NCI-H146 treated with DMSO at 0.1 percent for 48 hours (cell line): ENCODE data around the gene EXTL1.

Source experiments
- DNase-seq: peaks from one replicate; lab custom pipeline; 2025; ENCODE audit not compliant: unreplicated experiment; lab: John Stamatoyannopoulos, UW

EXTL1 gene

DNA sequence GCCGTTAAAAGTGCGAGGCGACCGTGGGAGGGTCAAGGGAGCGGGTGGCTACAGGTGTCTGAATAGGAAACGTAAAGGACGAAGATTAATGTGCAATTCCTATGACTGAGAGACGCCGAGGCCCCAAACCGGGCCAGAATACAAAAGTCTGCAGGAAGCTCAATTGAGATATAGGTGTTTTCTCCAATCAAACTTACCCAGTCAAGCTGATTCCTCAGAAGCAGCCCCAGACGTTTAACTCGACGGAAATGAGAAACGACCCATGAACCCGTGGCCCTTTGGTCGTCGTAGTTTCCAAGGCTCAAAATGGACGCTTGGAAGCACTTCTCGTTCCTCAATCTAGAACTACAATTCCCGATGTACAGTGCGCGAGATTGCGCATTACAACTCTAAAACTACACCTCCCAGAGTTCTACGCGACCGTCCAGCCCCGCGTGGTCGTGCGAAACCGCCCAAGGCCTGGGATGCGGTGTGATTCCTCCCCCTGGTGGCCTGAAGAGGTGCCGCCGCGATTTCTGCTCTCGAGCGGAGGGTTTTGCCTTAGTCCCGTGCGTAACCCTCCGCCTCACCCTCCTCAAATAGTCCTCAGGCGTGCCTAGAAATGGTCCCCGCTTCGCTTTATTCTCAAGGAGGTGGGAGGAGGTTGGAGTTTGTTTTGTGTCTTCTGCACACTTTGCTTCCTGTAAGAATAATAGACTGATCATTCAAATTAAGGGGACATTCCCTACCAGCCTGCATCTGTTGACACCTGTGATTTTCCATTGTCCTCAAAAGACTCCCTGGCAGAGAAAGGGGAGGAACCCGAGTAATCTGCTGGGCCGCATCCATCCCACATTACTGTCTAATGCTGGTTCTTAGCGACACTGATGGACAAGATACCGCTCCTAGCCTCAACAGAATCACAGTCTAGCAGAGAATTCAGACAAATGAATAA is 23.5 kb upstream of the EXTL1 start, which contains the start of gene PAFAH2:
PAFAH2 (minus strand) TSS at position 236 of the 934 bp plus-strand sequence. CDS start 7,247 bp downstream, outside the sequence.
- peak; percentile 90 for DNase-seq

DNA sequence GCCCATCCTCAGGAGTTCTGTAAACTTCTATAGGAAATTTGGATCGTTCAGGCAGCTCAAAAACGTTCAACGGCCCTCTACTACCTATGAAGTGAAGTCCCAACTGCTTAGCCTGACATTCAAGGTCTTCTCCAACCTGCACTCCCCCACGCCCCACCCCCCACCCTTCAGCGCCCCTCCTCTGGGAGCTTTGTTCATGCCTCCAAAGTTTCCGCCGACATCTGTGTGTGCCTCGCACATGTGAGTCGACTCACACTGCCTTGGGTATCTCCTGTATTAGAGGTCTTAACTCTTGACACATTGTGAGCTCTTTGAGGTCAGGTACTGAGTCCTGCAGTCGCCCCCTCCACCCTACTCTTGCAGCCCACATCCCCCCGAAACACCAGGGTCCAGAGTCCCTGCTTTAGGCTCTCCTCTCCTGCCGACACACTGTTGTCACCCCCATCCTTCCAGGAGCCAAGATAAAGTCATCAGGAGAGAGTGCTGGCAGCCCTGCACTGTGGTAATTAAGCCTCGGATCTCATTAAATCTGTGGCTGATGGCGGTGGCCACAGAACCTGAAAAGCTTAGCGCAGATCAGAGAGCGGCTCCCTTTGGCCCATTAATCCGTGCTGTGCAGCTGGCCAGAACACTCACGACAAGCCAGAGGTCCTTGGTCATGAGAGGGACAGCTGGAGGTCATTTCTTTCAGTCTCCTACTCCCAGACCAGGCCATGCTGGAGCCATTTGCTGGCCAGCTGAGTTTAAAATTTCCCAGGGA is 22.4 kb upstream of the EXTL1 start:
- DNase-seq = no peak

DNA sequence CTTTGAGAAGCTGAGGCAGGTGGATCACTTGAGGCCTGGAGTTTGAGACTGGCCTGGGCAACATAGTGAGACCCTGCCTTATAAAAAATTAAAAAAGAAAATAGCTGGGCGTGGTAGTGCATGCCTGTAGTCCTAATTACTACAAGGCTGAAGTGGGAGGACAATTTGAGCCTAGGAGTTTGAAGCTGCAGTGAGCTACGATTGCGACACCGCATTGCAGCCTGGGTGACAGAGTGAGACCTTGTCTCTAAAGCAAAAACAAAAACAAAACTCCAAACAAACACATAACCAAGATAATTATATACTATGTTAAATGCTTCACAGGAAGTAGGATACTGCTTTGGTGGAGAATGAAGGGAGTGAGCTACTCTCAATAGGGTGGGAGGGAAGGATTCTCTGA is 18.3 kb upstream of the EXTL1 start:
- DNase-seq = no peak

DNA sequence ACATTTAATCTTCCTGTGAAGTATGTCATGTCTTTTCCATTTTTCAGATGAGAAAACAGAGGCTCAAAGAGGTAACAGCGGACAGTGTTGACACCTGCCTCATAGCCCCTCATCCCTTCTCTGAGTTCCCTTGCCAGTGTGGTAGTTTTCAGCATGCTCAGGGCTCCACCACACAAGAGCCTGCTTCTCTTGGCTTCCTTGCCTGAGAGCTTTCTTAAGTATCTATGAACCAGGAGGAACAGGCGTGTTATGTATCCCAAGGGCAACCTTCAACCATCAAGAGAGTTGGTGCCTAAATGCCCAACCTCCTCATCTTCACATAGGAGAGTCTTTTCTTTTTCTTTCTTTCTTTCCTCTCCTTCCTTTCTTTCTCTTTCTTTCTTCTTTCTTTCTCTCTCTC is 17.8 kb upstream of the EXTL1 start:
- no peak for DNase-seq

DNA sequence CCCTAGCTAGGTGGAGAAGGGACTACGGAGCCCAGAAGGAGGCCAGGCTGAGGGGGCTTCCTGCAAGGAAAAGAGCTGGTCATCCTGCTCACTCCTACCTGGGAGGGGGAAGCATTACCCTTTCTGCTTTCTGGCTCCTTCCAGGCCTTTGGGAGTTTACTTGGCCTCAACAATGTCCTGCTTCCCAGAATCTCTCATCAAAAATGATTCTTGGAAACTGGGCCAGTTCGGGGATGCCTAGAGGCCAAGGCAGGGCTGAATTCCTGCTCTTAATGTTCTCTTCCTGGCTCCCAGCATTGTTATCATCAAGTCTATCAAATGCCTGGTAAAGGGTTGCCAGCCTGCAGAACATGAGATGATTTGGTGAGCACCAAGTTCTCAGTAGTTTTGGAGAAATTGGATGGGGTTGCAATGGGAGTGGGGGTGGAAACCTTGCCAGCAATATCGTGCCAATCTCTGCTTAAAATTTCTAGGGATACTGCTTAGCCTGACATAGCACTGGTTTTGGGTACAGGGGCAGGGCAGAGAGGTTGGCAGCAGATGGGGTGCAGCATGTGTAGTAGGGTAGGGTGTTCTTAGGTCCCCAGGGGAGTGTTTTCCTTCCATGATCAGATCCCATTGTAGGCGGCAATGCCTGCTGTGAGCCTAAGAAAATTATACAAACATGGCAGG is 16.0 kb upstream of the EXTL1 start:
- no peak for DNase-seq

DNA sequence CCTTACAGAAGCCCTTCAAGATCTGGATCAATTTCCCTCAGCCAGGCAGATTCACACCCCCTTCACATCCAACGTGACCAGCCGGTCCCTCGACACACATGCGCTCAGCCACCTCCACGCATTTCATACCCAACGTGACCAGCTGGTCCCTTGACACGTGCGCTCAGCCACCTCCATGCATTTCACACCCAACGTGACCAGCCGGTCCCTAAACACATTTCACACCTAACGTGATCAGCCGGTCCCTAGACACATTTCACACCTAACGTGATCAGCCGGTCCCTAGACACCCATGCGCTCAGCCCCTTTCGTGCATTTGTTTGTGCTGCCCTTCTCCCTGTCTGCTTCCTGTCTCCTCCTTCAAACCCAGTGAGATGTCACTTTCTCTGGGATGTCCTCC is 14.9 kb upstream of the EXTL1 start:
- DNase-seq = no peak

DNA sequence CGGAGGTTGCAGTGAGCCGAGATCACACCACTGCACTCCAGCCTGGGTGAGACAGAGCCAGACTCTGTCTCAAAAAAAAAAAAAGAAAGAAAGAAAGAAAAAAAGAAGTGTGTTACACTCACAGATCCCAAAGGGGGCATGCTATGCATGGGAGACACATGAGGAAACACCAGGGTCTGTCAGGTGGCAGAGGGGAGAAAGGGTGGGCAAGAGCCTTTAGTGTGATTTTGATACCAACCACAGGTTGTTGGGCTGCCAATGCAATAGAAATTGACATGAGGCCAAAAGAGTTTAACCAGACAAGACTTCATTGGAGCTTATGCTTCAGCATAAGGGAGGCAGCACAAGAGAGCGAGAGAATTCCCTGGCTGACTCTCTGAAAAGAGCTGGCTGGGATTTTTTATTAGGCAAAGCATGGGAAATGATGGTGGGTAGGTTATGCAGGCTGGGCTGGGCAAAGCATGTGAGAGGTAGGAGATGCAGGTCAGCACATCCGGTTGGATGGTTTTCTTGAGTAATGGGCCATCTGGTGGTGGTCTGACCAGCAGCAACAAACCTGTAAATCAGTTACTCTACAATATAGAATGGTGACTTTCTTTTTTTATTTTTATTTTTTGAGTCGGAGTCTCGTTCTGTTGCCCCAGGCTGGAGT is 11.7 kb upstream of the EXTL1 start:
- no peak for DNase-seq

DNA sequence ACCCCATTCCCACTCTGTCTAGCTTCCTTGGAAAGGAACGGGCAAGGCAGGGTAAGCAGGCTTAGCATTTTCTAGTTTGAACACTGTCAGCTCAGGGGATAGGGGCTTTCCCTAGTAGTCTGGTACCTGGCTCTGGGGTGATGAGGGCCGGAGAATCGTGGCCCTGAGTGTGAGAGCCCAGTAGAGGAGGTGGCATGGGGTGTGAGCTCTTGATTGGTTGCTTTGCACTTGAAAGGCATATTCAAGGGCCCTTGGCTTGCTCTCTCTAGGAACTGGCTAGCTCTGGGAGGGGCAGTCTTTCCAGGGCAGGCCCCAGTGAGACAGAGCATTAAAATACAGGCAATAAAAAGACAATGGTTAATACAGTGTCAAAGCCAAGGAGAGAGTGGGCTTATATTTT is 10.8 kb upstream of the EXTL1 start:
- no peak for DNase-seq

DNA sequence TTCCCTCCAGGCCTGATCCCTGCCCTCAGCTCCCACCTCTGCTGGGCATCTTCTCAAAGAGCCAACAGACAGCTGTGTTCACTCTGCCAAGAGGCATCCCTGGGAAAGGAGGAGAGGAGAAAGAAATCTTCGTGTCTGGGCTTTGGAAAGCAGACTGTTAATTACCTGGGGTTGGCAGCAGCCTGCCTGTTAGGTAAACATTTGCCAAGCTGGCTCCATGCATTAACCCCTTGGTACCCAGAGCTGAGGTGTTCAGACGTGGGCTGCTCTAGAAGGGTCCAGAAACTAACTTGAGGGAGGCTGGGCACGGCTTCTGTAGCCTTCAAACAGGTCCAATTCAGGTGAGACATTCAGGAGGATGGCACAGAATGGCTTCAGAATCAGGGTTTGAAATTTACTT is 8.7 kb upstream of the EXTL1 start:
- DNase-seq = no peak

DNA sequence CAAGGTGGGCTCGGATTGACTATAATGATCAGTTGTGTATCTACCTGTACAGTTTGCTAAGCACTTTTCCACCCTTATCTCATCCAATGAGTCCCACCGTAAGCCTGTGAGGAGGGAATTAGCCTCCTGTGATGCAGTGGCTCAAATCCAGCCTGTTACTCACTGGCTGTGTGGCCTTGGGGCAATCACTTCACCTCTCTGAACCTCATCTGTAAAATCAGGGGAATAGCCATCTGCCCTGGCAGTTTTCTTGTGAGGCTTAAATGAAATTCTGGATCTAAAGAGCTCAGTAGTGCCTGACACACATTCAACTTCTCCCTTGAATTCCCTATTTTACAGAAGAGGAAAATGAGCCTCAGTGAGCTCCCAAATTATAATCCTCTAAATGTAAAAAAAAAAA is 7.4 kb upstream of the EXTL1 start:
- no peak for DNase-seq

DNA sequence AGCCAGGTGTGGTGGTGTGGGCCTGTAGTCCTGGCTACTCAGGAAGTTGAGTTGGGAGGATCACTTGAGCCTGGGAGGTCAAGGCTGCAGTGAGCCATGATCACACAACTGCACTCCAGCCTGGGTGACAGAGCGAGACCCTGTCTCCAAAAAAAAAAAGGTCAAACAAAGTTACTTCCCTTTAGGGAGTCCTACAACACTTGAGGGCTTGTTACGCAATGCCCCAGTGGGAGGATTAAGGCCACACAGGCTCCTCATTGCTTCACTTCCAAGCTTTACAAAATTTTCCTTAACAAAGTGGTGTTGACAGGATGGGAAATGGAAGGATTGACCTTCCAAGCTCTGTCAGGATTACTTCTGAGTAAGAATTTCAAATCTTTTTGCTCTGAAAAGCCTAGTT is 6.2 kb upstream of the EXTL1 start:
- no peak for DNase-seq

DNA sequence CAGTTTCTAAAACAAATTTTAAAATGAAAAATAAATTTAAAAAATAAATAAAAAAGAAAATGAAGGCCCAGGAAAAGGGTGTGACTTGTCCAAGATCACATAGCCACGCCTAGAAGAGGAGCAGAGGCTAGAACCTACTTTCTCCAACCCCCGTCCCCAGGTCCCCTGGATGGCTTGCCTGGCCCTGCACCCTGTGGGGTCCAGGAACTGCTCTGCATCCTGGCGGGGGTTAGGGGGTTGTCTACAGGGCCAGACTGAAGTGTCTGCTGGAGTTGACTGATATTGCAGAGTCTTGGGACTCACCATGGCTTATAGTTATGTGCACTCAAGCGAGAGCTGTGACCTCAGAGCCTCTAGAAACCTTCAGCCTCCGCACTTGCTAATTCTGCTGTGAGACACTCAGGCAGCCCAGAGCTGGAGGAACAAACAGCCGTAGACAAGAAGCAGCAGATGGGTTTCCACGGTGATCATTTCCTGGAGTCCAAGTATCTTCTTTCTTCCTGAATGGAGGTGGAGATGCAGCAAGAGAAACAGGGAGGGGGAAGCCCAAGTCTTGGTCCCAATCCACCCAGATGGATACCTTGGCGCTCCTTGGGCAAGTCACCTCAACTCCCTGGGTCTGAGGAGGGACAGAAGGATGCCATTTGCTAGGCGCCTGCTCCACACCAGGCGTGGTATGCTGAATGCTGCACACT is 5.2 kb upstream of the EXTL1 start:
- no peak for DNase-seq

DNA sequence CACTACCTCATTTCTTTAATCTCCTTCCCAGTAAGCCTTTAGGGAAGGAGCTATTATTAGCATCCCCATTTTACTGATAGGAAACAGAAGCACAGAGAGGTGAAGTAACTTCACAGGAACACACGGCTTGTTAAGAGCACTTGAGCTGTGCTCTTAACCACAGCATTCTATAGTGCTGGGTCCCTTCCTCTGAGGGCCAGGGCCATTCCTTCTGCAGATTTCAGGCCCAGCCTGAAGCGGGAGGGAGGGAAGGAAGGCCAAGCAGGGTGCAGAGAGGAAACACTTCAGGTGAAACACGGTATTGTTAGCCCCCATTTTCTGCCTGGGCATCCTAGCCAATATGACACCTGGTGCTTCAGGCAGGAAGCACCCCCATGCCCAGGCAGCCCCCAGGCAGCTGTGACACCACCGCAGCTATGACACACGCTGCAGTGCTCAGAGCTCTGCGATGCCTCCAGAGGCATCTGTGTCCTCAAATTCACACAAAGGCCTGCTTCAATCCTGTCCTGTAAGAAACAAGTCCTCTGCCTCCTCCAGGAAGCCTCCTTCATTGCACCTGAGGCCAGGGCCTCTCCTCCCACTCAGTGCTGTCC is 4.5 kb upstream of the EXTL1 start:
- DNase-seq = no peak

DNA sequence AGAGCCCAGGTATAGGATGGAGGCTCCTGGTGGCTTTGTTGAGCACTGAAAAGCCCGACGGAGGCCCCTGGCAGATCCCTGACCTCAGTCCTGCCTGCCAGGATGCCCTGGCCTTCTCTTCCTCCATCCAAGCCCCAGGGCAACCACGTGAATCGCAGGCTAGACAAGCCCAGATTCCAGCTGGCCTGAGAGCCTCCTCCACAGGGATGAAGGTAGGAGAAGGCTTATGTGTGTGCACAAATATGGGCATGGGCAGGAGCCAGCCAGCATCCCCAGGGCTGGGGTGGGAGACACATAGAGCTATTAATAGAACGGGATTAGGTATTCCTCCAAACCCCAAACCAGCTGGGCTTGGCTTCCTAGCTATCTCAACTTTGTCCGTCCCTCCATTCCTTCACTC is 4.0 kb upstream of the EXTL1 start:
- DNase-seq = no peak

DNA sequence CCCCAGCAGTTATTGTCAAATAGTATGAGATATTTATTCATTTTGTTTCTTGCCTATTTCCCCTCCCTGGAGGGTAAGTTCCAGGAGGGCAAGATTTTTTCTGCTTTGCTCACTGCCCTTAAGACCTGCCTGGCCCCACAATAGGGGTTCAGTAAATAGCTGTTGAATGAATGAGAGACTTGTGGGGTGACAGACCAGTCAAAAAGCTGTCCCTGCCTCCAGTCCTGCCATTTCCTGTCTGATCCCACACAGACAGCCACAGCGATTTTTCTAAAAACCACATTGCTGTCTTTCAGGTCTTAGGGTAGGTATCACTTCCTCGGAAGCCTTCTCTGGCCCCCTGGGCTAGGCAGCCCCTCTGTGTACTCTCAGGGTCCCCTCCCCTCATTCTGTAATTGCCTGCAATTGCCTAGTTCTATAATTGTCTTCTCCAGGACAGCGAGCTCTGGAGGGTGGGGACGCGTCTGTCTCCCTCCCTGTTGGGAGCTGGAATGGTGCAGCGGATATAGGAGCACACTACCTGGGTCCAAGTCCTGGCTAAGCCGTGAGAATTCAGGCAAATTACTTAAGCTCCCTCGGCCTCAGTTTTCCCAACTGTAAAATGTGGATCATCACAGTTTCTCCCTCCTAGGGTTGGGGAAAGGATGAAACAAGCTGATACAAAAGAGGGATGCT is 1.8 kb upstream of the EXTL1 start:
- no peak for DNase-seq

DNA sequence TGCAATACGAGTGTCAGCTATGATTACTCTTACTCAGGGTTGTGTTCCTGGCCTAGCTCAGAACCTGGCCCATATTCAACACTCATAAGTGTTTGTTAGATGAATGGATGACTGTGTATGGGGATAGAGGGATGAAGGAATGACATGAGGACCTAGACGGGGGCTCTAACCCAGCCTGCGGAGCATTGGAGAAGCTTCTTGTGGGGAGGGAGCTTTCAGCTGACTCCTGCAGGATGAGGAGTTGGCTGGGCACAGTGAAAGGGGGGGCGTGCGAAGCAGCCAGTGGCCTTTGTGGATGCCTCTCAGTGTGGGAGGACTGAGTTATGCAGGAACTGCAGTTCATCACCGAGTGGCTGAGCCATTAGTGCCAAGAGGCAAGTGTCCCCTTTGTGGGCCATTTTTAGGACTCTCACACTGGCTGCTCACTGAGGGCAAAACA is 1.2 kb upstream of the EXTL1 start:
- DNase-seq = no peak

DNA sequence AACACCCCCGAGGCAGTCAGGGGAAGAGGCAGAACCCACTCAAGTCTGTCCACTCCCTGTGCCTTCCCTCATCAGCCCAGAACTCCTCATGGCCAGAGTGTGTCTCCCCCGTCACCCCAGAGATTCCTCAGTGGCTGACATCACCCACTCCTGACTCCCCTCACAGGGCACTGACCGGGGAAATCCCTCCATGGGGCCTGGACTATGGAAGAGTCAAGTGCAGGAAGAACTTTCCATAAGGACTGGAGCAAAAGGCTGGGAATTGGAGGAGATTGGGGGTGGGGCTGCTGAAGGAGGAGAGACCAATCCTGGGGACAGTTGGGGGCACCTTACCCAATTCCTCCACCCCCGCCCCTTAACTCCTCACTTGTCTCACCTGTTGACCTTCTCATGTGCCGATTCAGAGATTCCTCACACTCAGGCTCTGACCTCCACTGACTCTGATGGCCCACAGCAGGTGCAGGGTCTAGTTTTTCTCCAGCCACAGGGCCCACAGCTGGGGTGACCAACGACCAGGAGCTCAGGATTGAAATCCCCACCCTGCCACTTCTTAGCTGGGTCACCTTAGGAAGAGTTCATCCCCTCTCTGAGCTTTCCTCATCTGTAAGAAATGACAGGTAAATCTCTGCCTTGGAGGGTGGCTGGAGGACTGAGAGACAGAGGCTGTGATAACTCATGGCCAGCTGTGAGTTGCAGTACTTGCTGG is 481 bp upstream of the EXTL1 start:
- DNase-seq = no peak

DNA sequence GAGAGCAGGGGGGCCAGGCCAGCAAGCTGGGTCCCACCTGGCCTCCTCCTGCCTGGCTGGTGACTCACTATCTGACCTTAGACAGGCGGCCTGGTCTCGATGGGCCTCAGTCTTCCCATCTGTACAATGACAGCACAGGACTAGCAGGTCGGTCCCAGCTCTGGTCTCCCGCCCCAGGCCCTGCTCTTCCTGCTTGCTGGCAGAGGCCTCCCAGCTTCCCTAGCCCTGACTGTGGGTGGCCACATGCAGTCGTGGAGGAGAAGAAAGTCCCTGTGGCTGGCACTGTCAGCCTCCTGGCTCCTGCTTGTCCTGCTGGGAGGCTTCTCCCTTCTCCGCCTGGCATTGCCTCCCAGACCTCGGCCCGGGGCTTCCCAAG is 817 bp downstream of the EXTL1 start:
- no peak for DNase-seq

DNA sequence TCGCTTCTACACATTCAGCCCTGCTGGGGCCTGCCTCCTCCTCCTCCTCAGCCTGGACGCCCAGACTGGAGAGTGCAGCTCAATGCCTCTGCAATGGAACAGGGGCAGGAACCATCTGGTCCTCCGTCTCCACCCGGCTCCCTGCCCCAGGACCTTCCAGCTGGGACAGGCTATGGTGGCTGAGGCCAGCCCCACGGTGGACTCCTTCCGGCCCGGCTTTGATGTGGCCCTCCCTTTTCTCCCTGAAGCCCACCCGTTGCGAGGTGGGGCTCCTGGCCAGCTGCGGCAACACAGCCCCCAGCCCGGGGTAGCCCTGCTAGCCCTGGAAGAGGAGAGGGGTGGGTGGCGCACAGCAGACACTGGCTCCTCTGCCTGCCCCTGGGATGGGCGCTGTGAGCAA is 1.4 kb downstream of the EXTL1 start:
- no peak for DNase-seq
